GM18505 (cell line): ENCODE results near the gene RAPGEF4.

Source experiments
- ATAC-seq: cut with Tn5 transposase; IDR thresholded peaks from one replicate; pipeline ENCODE4 v1.9.1; 2021; ENCODE audit not compliant: unreplicated experiment
- POLR2A ChIP-seq: IDR thresholded peaks from 4 replicates; pipeline ENCODE4 v1.6.1; 2011; ENCODE audit warnings: borderline replicate concordance; ENCODE audit not compliant: insufficient read depth, insufficient read length; ENCODE audit errors: extremely low read depth

Gene RAPGEF4

GRCh38 chr2:172905937-172906811 lies 170.5 kb downstream of the RAPGEF4 start:
- no peak for ATAC-seq
- no peak for TF ChIP-seq POLR2A

- no peak for ATAC-seq
- TF ChIP-seq POLR2A: no peak
These were observed 172.6 kb downstream of the RAPGEF4 start for GRCh38 chr2:172908275-172908674.

GRCh38 chr2:172909454-172909853 lies 173.8 kb downstream of the RAPGEF4 start:
- no peak for ATAC-seq

GRCh38 chr2:172912266-172912665 lies 176.6 kb downstream of the RAPGEF4 start:
- TF ChIP-seq POLR2A: no peak
- ATAC-seq: no peak

More at GRCh38 chr2:172909454-172909853, 173.8 kb downstream of the RAPGEF4 start:
- no peak for TF ChIP-seq POLR2A

- no peak for ATAC-seq
- no peak for TF ChIP-seq POLR2A
These were observed 178.8 kb downstream of the RAPGEF4 start for GRCh38 chr2:172914341-172915008.

- ATAC-seq: no peak
- no peak for TF ChIP-seq POLR2A
These were observed 182.1 kb downstream of the RAPGEF4 start for GRCh38 chr2:172917716-172918115.

GRCh38 chr2:172919732-172920131 lies 184.1 kb downstream of the RAPGEF4 start:
- TF ChIP-seq POLR2A: no peak
- ATAC-seq: peak; percentile 53

- TF ChIP-seq POLR2A: no peak
- ATAC-seq: no peak
These were observed 186.0 kb downstream of the RAPGEF4 start for GRCh38 chr2:172921532-172922236.

GRCh38 chr2:172922306-172922705 lies 186.7 kb downstream of the RAPGEF4 start:
- no peak for TF ChIP-seq POLR2A
- ATAC-seq: no peak

GRCh38 chr2:172922815-172923214 lies 187.2 kb downstream of the RAPGEF4 start:
- no peak for ATAC-seq
- no peak for TF ChIP-seq POLR2A

- no peak for TF ChIP-seq POLR2A
- ATAC-seq: no peak
These were observed 188.5 kb downstream of the RAPGEF4 start for GRCh38 chr2:172924097-172924660.

- no peak for ATAC-seq
- no peak for TF ChIP-seq POLR2A
These were observed 190.0 kb downstream of the RAPGEF4 start for GRCh38 chr2:172925600-172925999.
